CD4-positive, alpha-beta T cell treated with Interleukin-1 beta for 1 hour (primary cell): Measurements from ENCODE around the gene YY1.
"Not testable (repeated sequence)": the region's sequence is repeated elsewhere in the genome, so short reads cannot be mapped to it uniquely, and the experiment has no call there.

ENCODE experiments used
- DNase-seq, 2 donors: peaks; one replicate each; pipeline ENCODE4 v3.0.0-alpha.2; 2020 to 2022

The YY1 gene

GRCh38 chr14:100285021-100285912 lies 46.3 kb downstream of the YY1 start:
- peak; percentile 79 to 83 for DNase-seq

DNA sequence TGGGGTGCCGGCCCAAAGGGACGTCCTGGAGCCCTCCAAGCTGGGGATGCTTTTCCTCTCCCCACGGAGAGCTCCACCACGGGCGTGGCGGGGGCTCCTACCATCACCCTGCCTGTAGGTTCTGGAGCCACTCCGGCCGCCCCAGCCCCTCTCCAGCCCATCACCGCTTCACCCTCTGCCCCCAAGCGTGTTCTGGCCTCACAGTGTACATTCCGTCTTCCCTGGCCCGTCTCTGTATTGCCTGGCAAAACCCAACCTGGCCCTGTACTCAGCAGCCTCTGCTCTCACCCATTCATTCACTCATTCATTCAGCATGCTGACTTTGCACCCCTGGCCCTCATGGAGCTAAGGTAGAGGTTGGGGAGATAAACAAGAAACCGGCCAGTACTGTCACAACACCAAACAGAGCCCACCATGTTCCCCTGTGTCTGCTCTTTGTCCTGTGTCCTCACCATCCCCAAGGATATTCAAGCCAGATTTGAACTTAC lies 47.0 kb downstream of the YY1 start:
- DNase-seq, result no peak

DNA sequence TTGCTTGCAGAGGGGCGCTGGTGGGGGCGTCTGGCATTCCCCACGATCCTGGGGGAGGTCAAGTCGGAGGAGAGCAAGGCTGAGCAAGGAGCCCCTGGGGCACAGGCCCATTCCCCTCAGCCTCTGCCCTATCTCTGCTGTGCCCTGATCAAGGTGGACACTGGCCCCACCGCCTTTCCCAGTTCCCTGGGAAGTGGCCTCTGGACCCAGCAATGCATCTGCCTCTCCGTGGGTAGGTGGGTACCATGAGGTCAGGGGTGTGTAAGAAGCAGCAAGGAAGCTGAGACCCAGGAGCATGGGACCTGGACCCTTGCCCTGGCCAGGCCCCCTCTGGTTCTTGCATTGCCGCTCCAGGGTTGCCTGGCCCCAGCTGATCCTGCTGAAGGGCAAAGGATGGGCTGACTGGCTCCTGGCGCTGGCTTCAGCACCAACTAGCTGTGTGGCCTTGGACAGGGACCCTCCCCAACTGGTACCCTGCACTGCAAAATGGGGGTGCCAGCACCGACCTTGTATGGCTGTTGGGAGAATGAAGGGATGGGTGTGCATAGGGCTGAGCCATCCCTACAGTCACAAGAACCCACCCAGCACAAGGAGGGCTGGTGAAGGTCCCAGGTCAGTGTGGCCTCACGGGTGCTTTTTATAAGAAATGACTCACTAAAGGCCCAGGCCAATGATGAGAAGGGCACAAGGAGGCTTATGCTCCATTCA lies 47.7 kb downstream of the YY1 start:
- DNase-seq, result no peak

DNA sequence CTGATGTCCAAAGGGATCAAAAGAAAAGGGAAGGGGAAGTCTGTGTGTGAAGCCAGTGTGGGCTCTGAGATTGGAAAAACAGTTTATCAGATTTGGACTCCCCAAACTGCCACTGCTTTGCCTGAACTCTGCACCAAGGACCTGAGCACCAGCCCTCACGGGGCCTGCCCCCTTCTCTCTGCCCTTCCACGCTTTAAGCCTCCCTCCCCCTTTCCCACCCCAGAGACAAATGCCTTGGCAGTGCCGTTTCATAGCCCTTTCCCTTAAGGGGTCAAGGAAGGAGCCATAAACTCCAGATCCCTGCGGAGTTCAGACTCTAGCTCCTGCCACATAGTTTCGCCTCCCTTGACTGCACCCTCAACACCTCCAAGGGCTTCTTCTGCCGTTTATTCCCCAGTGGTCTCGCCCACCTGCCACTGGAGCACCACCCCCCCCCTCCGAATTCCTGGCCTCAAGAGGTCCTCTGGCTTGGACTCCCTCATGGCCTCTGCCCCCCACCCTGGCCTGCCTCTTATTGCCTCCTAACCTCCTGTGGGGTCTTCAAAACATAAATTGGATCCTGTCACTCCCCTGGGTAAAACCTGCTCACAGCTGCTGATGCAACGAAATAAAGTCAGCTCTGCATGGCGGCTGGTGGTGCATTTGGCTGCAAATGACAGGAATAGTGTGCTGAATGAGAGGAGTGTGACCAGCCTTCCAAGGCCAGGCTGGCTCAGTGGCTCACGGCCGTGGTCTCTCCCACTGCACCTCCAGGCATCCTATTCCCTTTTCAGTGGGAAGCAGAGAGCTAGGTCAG lies 48.5 kb downstream of the YY1 start:
- no peak for DNase-seq

DNA sequence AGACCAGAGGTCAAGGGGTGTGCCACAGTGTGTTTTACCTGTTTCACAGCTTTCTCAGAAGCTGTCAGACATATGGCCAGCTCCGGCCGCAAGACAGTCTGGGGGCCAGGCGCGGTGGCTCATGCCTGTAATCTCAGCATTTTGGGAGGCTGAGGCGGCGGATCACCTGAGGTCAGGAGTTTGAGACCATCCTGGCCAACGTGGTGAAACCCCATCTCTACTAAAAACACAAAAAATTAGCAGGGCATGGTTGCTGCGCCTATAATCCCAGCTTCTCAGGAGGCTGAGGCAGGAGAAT lies 49.0 kb downstream of the YY1 start:
- not testable (repeated sequence) for DNase-seq

DNA sequence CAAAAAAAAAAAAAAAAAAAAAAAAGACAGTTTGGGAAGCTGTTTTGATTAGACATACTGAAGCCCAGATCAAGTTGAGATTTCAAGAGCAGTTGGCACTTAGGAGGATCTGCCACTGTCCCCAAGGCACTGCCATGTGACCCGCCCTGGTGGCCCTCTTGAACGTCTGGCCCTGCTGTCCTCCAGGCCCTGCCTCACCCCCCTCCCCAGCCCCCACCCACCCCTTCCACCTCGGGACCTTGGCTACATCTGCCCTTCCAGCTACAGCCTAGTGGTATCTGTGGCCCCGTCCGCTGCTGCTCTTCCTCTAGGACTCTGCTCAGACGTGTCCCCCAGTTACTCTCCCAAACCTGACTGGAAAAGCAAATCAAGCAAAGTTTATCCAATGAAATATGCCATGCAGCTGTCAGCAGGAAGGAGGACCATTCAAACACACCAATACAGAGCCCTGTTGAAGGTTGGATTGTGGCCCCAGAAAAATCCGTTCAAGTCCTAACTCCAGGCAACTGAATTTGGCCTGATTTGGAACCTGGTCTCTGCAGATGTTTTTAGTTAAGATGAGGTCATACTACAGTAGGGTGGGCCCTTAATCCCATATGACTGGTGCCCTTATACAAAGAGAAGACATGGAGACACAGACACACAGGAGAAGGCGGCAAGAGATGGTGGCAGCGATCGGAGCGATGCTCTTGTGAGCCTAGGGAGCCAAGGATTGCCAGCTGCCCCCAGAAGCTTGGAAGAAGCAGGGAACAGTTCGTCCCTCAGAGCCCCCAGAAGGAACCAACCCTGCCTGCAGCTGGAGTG lies 49.6 kb downstream of the YY1 start:
- DNase-seq, result no peak

DNA sequence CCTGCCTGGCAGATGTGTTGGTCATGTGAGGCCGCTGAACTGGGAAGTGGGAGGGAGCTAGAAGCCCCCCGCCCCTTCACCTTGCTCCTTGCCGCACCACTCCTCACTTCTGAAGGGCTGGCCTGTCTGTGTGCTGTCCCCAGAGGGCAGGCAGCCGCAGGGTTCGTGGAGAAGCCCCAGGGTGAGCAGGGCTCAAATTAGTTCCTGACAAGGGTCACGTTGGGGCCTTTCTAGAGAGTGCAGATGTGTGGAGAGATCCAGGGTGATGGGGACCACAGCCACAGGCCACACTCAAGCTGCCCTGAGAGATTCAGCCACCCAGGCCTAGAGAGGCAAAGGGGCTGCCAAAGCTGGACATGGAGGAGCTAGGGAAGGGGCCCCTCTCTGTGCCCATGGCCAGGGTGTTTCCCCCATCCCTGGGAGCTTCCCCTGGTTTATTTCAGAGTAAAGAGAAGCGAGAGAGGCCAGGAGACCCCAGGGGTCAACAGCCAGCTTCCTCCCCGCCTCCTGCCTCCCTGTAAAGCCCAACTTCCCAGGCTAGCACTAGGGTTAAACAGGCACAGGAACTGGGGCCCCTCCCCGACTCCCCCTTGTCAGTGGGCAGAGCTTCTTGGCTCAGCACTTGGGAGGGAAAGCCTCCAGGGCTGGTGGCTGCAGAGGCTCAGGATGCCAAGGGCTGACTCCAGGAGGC lies 51.1 kb downstream of the YY1 start:
- DNase-seq, result no peak

- DNase-seq, result no peak
Observed at GRCh38 chr14:100290607-100291304, 51.8 kb downstream of the YY1 start.

DNA sequence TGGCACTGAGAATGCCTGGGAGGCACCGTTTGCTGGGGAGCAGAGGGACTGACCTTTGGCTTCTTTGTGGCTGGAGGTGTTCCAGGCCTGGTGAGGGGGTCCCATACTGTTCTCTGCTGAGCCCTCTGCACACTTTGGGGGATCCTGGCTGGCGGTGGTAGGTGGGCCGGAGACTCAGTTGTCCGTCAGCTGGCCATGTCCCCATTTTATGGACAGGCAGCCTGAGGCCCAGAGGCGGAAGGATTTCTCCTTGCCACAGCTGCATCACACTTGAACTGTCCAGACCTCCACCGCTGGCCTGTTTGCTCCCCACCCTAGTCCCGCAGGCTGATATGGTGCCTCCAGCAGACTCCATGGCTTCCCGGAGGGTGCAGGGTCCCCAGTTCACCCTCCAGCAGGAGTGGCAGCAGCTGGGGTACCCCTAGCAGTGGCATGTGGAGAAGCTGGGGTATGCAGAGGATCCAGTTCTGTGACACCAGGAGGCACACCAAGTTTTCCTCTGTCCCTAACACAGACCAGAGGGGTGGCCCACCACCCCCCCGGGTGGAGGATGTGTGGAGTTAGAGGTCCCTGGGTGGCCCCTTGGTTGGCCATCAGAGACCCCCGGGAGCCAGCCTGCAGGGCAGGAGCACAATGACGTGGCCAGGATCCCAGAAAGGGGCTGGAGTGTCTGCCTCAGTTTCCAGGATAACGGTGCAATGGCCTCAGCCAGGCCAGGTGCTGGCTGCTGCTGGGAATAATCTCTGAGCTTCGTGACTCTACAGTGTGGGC lies 52.5 kb downstream of the YY1 start:
- no peak for DNase-seq

DNA sequence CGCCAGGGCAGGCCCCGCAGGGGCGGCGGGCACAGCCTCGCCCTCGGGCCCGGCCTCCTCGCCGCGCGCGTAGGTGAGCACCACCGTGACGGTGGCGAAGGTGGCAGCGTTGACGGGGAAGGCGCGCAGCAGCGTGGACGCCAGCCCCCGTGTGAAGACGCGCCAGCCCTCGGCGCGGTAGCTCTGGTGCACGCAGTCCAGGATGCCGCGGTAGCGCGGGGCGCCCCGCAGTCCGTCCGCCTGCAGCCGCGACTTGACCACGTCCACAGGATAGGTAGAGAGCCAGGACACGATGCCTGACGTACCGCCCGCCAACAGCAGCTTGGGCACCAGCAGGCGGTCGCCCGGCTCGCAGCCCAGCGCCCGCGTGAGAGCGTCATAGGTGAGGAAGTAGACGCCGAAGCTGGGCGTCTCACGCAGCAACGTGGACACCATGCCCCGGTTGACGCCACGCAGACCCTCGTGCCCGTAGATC lies 53.4 kb downstream of the YY1 start:
- no peak for DNase-seq

- no peak for DNase-seq
Observed at GRCh38 chr14:100292776-100293461, 54.0 kb downstream of the YY1 start.

- no peak for DNase-seq
Observed at GRCh38 chr14:100293497-100294212, 54.7 kb downstream of the YY1 start.

GRCh38 chr14:100294213-100294962 lies 55.4 kb downstream of the YY1 start:
- DNase-seq, result no peak

DNA sequence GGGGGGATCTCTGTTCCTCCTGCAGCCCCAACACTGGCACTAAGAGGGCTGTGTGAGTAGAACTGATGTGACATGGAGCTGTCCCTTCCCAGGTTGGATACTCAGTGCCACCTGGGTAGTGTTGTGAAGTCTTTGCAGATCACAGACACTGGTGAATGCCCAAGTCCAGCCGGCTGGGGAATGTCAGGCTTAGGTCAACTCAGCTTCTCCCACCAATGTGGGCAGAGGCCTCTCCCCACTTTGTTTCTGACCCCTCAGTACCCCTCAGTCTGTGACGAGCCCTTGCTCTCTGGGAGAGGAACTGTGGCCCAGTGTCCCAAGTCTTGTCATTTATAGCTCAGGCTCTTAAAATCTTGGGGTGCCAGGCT lies 56.0 kb downstream of the YY1 start:
- DNase-seq, result no peak

DNA sequence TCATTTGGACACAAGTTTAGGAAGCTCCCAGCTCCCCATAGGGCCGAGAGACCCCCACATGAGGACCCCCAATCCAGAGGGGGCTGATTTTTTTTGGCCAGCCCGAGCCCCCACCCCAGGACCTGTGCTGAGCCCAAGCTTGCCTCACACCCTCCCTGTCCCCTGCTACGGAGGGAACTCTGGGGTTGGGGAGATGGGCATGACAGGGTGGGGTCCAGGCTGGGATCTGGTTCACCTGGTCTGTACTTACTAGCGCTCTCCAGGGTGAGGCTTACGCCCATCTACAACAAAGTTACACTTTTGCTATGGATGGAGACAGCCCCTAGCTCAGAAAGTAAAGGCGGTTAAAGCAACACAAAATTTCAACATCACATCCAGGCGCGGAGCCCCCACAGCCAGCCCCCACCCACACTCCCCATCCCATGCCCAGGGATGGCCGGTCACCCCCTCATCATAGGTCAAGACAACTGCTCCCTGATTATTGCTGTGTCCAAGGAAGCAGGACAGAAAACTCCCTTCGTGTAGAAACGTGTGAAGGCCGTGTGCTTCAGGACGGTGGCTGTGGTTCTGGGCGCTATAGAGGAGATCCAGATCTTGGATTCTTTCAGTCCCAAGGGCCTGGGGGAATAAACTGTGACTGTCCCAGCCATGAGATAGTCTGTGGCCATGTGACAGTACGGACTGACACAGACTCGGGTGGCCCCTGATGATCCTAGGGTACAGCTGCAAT lies 56.6 kb downstream of the YY1 start:
- DNase-seq, result no peak

GRCh38 chr14:100296106-100296651 lies 57.2 kb downstream of the YY1 start:
- peak in 1 of 2 donors; percentile 35 for DNase-seq

DNA sequence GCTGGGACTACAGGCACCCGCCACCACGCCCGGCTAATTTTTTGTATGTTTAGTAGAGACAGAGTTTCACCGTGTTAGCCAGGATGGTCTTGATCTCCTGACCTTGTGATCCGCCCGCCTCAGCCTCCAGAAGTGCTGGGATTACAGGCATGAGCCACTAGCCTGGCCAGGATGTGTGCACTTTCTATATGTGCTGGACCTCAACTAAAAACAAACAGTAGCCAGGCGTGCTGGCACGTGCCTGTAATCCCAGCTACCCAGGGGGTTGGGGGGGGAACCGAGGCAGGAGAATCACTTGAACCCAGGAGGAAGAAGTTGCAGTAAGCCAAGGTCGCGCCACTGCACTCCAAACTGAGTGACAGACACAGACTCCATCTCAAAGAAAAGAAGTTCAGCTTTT lies 57.8 kb downstream of the YY1 start:
- DNase-seq, result not testable (repeated sequence)
